ENCODE results near the gene PTCD2.

Gene PTCD2

DNA sequence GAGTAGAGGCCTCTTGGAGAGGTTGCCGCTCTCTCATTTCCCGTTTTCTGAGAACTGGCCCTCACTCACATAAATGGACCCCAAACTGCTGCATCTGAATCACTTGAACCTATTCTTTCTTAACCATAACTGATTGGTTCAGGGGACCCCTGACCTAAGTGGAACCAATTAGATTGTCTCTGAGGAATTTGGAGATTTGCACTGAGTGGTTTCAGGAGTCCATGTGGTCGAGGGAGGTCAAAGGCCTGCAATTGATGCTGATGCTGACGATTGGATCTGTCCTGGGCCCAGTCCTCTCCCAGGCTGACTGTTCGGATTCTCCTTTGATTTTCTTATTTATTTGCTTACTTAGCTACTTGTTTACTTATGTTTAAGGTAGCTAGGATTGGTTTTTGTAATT lies 88.0 kb downstream of the PTCD2 start:
- H3K79me2 ChIP-seq (ENCODE audit: control insufficient read depth, low read length) = no peaks in the 10 kb centered on the region
- no peaks in the 10 kb centered on the region for H4K20me1 ChIP-seq (ENCODE audit: control insufficient read depth, insufficient read depth, low read depth, low read length)
- H3K27me3 ChIP-seq (ENCODE audit: control insufficient read depth, low read length) = peaks cover 4% of the 10 kb centered on the region; the same call in 1 of the 2 replicates
- H3K9me3 ChIP-seq (ENCODE audit: control insufficient read depth, insufficient read depth, low read length) = peaks cover 7% of the 10 kb centered on the region
- no peaks in the 10 kb centered on the region for H3K4me1 ChIP-seq (ENCODE audit: control insufficient read depth, low read length)
- H3K4me3 ChIP-seq (ENCODE audit: low read length) = no peak overlapping the region
- no peak overlapping the region for H3K4me2 ChIP-seq (ENCODE audit: low read length)
- no peak overlapping the region for H3K27ac ChIP-seq (ENCODE audit: low read depth, low read length)
- H3K9me2 ChIP-seq (replicated peaks; ENCODE audit: control insufficient read depth, low read length) = no peaks in the 10 kb centered on the region
- no peaks in the 10 kb centered on the region for H3K36me3 ChIP-seq (ENCODE audit: control insufficient read depth, low read length)
- TF ChIP-seq, protein P1, sequence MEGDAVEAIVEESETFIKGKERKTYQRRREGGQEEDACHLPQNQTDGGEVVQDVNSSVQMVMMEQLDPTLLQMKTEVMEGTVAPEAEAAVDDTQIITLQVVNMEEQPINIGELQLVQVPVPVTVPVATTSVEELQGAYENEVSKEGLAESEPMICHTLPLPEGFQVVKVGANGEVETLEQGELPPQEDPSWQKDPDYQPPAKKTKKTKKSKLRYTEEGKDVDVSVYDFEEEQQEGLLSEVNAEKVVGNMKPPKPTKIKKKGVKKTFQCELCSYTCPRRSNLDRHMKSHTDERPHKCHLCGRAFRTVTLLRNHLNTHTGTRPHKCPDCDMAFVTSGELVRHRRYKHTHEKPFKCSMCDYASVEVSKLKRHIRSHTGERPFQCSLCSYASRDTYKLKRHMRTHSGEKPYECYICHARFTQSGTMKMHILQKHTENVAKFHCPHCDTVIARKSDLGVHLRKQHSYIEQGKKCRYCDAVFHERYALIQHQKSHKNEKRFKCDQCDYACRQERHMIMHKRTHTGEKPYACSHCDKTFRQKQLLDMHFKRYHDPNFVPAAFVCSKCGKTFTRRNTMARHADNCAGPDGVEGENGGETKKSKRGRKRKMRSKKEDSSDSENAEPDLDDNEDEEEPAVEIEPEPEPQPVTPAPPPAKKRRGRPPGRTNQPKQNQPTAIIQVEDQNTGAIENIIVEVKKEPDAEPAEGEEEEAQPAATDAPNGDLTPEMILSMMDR (IDR thresholded peaks at IDR 0.05; ENCODE audit: low read depth, low read length, poor library complexity, severe bottlenecking) = no peak
- no peak for TF ChIP-seq EZH2phosphoT487 (IDR thresholded peaks at IDR 0.05; ENCODE audit: borderline replicate concordance, low read length)
- H3F3A ChIP-seq (ENCODE audit: control insufficient read depth, insufficient read depth) = no peaks in the 10 kb centered on the region

DNA sequence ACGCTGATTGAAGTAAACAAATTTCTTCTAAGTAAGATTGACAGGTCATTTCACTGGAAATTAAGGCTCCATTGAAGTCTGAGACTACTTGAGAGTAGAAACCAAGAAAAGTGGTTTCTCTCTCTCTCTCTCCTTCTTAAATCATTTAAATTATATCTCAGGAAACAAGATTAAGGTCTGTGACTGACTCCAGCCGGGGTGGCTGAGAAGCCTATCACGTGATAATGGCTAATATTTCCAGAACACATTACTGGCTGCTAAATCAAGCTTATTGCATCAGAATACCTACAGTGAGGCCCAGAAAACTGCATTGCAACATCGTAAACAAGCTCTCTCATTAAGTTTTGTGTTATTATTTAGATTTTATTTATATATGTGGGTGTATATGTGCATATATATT lies 88.4 kb downstream of the PTCD2 start:
- TF ChIP-seq EZH2phosphoT487 (IDR thresholded peaks at IDR 0.05; ENCODE audit: borderline replicate concordance, low read length) = no peak
- TF ChIP-seq, protein P1 (IDR thresholded peaks at IDR 0.05; ENCODE audit: low read depth, low read length, poor library complexity, severe bottlenecking) = no peak
- H3K4me3 ChIP-seq (ENCODE audit: low read length) = no peak overlapping the region
- H3K27me3 ChIP-seq (ENCODE audit: control insufficient read depth, low read length) = peaks cover 7% of the 10 kb centered on the region
- H3K9me2 ChIP-seq (replicated peaks; ENCODE audit: control insufficient read depth, low read length) = no peaks in the 10 kb centered on the region
- H3K9me3 ChIP-seq (ENCODE audit: control insufficient read depth, insufficient read depth, low read length) = peaks cover 7% of the 10 kb centered on the region
- H3F3A ChIP-seq (ENCODE audit: control insufficient read depth, insufficient read depth) = no peaks in the 10 kb centered on the region
- H4K20me1 ChIP-seq (ENCODE audit: control insufficient read depth, insufficient read depth, low read depth, low read length) = no peaks in the 10 kb centered on the region
- no peaks in the 10 kb centered on the region for H3K4me1 ChIP-seq (ENCODE audit: control insufficient read depth, low read length)
- no peak overlapping the region for H3K27ac ChIP-seq (ENCODE audit: low read depth, low read length)
- H3K4me2 ChIP-seq (ENCODE audit: low read length) = no peak overlapping the region
- H3K79me2 ChIP-seq (ENCODE audit: control insufficient read depth, low read length) = no peaks in the 10 kb centered on the region
- no peaks in the 10 kb centered on the region for H3K36me3 ChIP-seq (ENCODE audit: control insufficient read depth, low read length)

- no peaks in the 10 kb centered on the region for H3K36me3 ChIP-seq (ENCODE audit: control insufficient read depth, low read length)
- H3F3A ChIP-seq (ENCODE audit: control insufficient read depth, insufficient read depth) = no peaks in the 10 kb centered on the region
- no peak overlapping the region for H3K4me2 ChIP-seq (ENCODE audit: low read length)
- H3K27ac ChIP-seq (ENCODE audit: low read depth, low read length) = no peak overlapping the region
- H4K20me1 ChIP-seq (ENCODE audit: control insufficient read depth, insufficient read depth, low read depth, low read length) = no peaks in the 10 kb centered on the region
- no peaks in the 10 kb centered on the region for H3K4me1 ChIP-seq (ENCODE audit: control insufficient read depth, low read length)
- TF ChIP-seq, protein P1 (IDR thresholded peaks at IDR 0.05; ENCODE audit: low read depth, low read length, poor library complexity, severe bottlenecking) = no peak
- TF ChIP-seq EZH2phosphoT487 (IDR thresholded peaks at IDR 0.05; ENCODE audit: borderline replicate concordance, low read length) = no peak
- no peaks in the 10 kb centered on the region for H3K79me2 ChIP-seq (ENCODE audit: control insufficient read depth, low read length)
- peaks cover 11% of the 10 kb centered on the region for H3K27me3 ChIP-seq (ENCODE audit: control insufficient read depth, low read length)
- H3K9me2 ChIP-seq (replicated peaks; ENCODE audit: control insufficient read depth, low read length) = no peaks in the 10 kb centered on the region
- H3K4me3 ChIP-seq (ENCODE audit: low read length) = no peak overlapping the region
- H3K9me3 ChIP-seq (ENCODE audit: control insufficient read depth, insufficient read depth, low read length) = no peaks in the 10 kb centered on the region; the same call in 1 of the 2 replicates
These were observed 90.6 kb downstream of the PTCD2 start for GRCh38 chr5:72410688-72411295.

Data from DOHH2 (cell line).